Measurements from ENCODE around the gene ATP6V0C. TPM values are rescaled to one million over a fixed set of nuclear protein-coding genes. Genes with fewer than 3 reads are reported as not detected.

ATP6V0C gene
- total and polyA plus RNA-seq, 2 of the 13 experiments (the other 11 are each of a cell fraction or from before 2014, with no cell fraction given): 10.4 to 20.1 TPM

DNA sequence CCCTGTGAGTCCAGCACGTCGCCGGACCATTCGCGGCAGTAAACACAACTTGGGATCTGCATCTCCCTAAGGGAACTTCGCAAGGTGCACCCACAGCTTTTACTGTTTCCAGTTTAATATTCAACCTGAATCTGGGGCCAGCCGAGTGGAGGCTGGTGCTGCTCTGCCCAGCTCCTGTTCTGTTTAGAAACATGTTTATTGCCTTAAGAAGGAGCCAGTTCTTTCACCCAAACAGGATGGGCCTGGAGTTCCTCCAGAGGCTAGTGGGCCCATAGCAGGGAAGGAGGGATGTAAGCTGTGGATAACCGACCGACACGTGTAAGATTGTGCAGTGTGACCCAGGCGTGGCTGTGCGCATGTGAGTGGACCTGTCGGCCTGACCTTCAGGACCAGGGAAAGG, 21.5 kb upstream of the ATP6V0C start (continued):
- TF ChIP-seq ZNF713 (CRISPR knock-in tag; IDR thresholded peaks at IDR 0.05): no peak

GRCh38 chr16:2493605-2494004, 20.1 kb upstream of the ATP6V0C start:
- ChIA-PET CTCF (ENCODE audit: low intra/inter-chr PET ratio, low total read pairs) (no interaction called here), POLR2A (no interaction called here)
- FAIRE-seq: no peak
- no peak for DNase-seq (ENCODE audit: low spot score)
- H3K27ac ChIP-seq (ENCODE audit: extremely low read length, insufficient read depth, low read length): no peak overlapping the region
- H3K79me2 ChIP-seq (ENCODE audit: insufficient read depth, low read length): peaks cover 9% of the 10 kb centered on the region
- no peak for ATAC-seq
- no peak for TF ChIP-seq ZNF367 (CRISPR knock-in tag; IDR thresholded peaks at IDR 0.05; ENCODE audit: borderline replicate concordance)
- TF ChIP-seq GLI4 (CRISPR knock-in tag; IDR thresholded peaks at IDR 0.05; ENCODE audit: borderline replicate concordance): no peak
- in situ Hi-C loops (cut with HindIII; ENCODE audit: extremely low pct_ligation_motif_present, low pct_unique_long_range_greater_than_20kb) (no loop called here), intact Hi-C loops (cut with micrococcal nuclease; ENCODE audit: unreplicated experiment) (no loop called here)
- H2AFZ ChIP-seq (ENCODE audit: low read length): no peak overlapping the region
- WGBS (ENCODE audit: low lambda C conversion rate): 96% methylated on average over 6 of the region's 6 CpGs
- H3K4me2 ChIP-seq (ENCODE audit: low read depth, low read length): no peak overlapping the region
- H3K4me1 ChIP-seq (ENCODE audit: insufficient read depth, low read length): peaks cover 27% of the 10 kb centered on the region
- H3K9ac ChIP-seq (ENCODE audit: insufficient read depth, low read depth, low read length): no peak overlapping the region
- no TSS peak for BruUV-seq (replicated peaks)
- H3K9me3 ChIP-seq (ENCODE audit: low read length): no peaks in the 10 kb centered on the region
- H4K20me1 ChIP-seq (ENCODE audit: insufficient read depth, low read length): peaks cover 6% of the 10 kb centered on the region; the same call in 1 of the 2 replicates
- H3K27me3 ChIP-seq (ENCODE audit: control insufficient read depth in 1 of 2, insufficient read depth in 2 of 2, low read length in 2 of 2): no peaks in the 10 kb centered on the region
- no peak overlapping the region for H3K4me3 ChIP-seq (replicated peaks in 1 of 3; ENCODE audit: insufficient read depth in 1 of 3, low read depth in 2 of 3, low read length in 3 of 3)
- H3K36me3 ChIP-seq (replicated peaks in 1 of 2; ENCODE audit: control insufficient read depth in 1 of 2, insufficient read depth in 2 of 2, low read length in 2 of 2): peaks cover 10 to 24% of the 10 kb centered on the region in 2 experiments; a peak in 4 of 5 replicates

- WGBS (ENCODE audit: low lambda C conversion rate): 97% methylated on average over 5 of the region's 5 CpGs
- H3K36me3 ChIP-seq (replicated peaks in 1 of 2; ENCODE audit: control insufficient read depth in 1 of 2, insufficient read depth in 2 of 2, low read length in 2 of 2): peaks cover 12 to 29% of the 10 kb centered on the region in 2 experiments; a peak in 4 of 5 replicates
- ChIA-PET CTCF (ENCODE audit: low intra/inter-chr PET ratio, low total read pairs) (no interaction called here), POLR2A (no interaction called here)
- peaks cover 6% of the 10 kb centered on the region for H3K79me2 ChIP-seq (ENCODE audit: insufficient read depth, low read length)
- no TSS peak for BruUV-seq (replicated peaks)
- no peak for DNase-seq (ENCODE audit: low spot score)
- no peak for ATAC-seq
- no peak for FAIRE-seq
- no peaks in the 10 kb centered on the region for H3K9me3 ChIP-seq (ENCODE audit: low read length)
- H3K9ac ChIP-seq (ENCODE audit: insufficient read depth, low read depth, low read length): no peak overlapping the region
- no peak overlapping the region for H3K27ac ChIP-seq (ENCODE audit: extremely low read length, insufficient read depth, low read length)
- no peaks in the 10 kb centered on the region for H3K27me3 ChIP-seq (ENCODE audit: control insufficient read depth in 1 of 2, insufficient read depth in 2 of 2, low read length in 2 of 2)
- H3K4me3 ChIP-seq (replicated peaks in 1 of 3; ENCODE audit: insufficient read depth in 1 of 3, low read depth in 2 of 3, low read length in 3 of 3): no peak overlapping the region
- peaks cover 4% of the 10 kb centered on the region; the same call in 1 of the 2 replicates for H4K20me1 ChIP-seq (ENCODE audit: insufficient read depth, low read length)
- H3K4me2 ChIP-seq (ENCODE audit: low read depth, low read length): no peak overlapping the region
- peaks cover 27% of the 10 kb centered on the region for H3K4me1 ChIP-seq (ENCODE audit: insufficient read depth, low read length)
- in situ Hi-C loops (cut with HindIII; ENCODE audit: extremely low pct_ligation_motif_present, low pct_unique_long_range_greater_than_20kb): no loop called here
- H2AFZ ChIP-seq (ENCODE audit: low read length): no peak overlapping the region
- intact Hi-C loops (cut with micrococcal nuclease; ENCODE audit: unreplicated experiment): no loop called here
- TF ChIP-seq, protein P1, sequence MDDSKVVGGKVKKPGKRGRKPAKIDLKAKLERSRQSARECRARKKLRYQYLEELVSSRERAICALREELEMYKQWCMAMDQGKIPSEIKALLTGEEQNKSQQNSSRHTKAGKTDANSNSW (CRISPR knock-in tag; IDR thresholded peaks at IDR 0.05; ENCODE audit: borderline replicate concordance): no peak
- TF ChIP-seq ZNF547 (CRISPR knock-in tag; IDR thresholded peaks at IDR 0.05) (no peak), HMGXB4 (CRISPR knock-in tag; IDR thresholded peaks at IDR 0.05; ENCODE audit: borderline replicate concordance in 1 of 2, low read depth in 1 of 2) (no peak), ZNF878 (CRISPR knock-in tag; IDR thresholded peaks at IDR 0.05) (no peak), RAD51 (IDR thresholded peaks at IDR 0.05; ENCODE audit: borderline replicate concordance) (no peak), NR2F6 (IDR thresholded peaks at IDR 0.05) (no peak), NR2F6 (CRISPR knock-in tag; IDR thresholded peaks at IDR 0.05) (no peak), ZNF563 (CRISPR knock-in tag; IDR thresholded peaks at IDR 0.05) (no peak)
- TF ChIP-seq, protein P2, sequence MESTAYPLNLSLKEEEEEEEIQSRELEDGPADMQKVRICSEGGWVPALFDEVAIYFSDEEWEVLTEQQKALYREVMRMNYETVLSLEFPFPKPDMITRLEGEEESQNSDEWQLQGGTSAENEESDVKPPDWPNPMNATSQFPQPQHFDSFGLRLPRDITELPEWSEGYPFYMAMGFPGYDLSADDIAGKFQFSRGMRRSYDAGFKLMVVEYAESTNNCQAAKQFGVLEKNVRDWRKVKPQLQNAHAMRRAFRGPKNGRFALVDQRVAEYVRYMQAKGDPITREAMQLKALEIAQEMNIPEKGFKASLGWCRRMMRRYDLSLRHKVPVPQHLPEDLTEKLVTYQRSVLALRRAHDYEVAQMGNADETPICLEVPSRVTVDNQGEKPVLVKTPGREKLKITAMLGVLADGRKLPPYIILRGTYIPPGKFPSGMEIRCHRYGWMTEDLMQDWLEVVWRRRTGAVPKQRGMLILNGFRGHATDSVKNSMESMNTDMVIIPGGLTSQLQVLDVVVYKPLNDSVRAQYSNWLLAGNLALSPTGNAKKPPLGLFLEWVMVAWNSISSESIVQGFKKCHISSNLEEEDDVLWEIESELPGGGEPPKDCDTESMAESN (CRISPR knock-in tag; conservative IDR thresholded peaks at IDR 0.05): no peak
- TF ChIP-seq, protein P3, sequence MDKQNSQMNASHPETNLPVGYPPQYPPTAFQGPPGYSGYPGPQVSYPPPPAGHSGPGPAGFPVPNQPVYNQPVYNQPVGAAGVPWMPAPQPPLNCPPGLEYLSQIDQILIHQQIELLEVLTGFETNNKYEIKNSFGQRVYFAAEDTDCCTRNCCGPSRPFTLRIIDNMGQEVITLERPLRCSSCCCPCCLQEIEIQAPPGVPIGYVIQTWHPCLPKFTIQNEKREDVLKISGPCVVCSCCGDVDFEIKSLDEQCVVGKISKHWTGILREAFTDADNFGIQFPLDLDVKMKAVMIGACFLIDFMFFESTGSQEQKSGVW (CRISPR knock-in tag; IDR thresholded peaks at IDR 0.05; ENCODE audit: borderline replicate concordance): no peak
Observed at GRCh38 chr16:2494616-2495015, 19.1 kb upstream of the ATP6V0C start.
